ENCODE measurements around the gene FGG.
"Not testable (repeated sequence)": the region's sequence is repeated elsewhere in the genome, so short reads cannot be mapped to it uniquely, and the experiment has no call there.

The FGG gene

DNA sequence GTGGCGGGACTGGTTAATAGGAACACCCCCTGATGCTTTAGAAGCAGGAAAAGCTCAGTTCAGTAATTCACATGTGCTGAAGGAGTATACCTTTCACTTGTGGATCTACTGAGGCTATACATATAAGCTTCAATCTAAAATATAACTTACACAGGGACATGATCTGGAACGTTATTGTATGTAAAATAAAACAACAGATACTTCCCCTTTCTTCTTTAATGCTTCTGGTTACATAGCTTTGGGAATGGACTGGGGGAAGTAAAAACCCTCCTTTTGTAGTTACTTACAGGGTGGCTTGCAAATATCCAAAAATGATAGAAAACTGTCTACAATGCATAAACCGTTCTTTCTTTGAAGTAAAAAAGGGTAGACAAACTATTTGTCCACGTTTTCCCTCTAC lies 1.9 kb downstream of the FGG start:
- DNase-seq, result no peak

DNA sequence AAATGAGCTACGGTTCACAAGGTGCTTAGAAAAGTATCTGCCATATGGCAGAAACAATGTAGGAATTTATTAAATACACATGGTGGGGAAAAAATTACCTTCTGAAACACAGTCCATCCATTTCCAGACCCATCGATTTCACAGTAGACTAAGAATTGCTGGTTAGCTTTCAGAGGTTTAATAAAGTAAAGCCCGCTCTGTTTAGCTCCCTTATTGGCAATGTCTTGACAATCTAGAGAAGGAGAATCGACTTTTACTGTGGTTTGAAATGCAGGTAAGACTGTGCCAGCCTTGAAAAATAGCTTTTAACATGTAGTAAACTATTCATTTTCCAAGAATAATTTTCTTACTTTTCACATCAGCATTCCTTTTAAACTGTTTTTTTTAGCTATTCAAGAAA lies 2.9 kb downstream of the FGG start:
- DNase-seq, result no peak

DNA sequence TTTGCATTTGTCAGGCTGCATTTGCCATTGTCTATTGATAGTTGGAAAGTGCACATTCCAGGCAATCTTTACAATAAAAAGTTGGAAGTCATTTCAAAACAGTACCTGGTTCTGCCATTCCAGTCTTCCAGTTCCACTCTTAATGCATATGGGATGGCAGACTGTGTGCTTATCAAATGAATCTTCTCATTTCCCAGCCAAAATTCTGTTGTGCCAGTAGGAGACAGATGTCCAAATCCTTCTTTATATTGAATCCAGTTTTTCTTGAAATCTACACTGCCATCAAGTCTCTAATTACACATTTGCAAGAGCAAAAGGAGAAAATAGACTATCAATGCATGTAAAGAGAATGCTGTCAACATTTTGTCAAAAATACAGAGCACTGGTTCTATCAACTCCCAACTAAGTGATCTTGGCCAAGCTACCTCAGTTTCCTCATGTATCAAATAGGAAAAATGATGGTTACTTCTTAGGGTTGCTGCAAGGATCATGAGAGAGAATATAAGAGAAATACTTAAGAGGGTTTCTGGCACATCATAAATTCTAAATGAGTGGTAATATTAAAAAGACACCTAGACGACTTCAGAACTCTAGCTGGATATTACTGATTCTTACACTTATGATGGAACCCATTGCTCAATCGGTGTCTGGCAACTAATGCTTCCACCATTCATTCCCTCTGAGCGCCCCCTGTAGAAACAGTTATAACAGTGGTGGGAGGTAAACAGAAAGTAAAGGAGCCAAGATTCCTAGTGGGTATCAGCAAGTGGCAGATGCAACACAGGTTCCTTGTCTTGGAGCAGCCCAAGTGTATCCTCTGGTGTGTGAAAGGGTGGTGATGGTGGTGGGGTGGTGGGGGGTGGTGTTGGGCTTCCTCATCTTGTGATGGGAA lies 3.8 kb downstream of the FGG start:
- DNase-seq, result no peak

DNA sequence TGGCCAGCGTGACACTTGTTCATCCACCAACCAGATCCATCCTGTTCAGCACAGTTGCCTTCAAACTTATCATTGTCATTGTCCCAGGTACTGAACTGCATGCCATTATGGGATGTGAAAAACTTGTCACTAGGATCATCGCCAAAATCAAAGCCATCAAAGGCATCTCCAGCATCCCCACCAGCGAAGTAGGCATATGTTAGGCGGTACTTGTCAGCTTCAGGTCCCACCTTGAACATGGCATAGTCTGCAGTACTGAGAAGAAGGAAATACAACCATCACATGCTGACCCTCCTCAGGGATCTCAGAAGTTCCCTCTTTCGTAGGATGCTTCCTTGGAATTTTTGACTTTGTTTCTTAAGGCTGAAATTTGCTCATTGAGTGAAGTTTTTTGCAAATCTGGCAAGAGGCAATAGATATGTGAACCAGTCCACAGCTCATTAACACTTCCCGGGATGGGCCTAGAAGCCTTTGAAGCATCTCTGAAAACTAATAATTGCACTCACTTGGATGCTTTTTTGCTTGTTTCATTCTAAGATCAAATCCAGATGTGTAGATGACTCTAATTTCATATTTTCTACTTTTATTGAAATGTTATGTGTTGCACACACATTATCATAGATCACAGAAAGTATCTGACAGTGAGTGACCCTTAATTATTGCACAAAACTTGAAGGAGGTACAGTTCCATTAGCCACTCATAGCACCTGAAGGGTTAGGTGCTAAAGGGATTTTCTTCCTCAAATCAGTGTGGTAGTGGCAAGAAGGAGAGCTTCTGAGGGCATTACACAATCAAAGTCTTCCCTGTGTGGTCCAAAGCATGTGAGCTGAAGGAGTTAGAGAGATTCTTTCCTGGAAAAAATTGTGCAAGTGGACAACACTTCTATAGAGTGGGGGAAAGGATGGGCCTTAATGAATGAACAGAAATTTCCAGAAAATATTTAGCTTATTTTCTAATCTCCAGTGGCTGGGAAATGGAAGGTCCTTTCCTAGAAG lies 5.4 kb downstream of the FGG start:
- DNase-seq, result no peak

DNA sequence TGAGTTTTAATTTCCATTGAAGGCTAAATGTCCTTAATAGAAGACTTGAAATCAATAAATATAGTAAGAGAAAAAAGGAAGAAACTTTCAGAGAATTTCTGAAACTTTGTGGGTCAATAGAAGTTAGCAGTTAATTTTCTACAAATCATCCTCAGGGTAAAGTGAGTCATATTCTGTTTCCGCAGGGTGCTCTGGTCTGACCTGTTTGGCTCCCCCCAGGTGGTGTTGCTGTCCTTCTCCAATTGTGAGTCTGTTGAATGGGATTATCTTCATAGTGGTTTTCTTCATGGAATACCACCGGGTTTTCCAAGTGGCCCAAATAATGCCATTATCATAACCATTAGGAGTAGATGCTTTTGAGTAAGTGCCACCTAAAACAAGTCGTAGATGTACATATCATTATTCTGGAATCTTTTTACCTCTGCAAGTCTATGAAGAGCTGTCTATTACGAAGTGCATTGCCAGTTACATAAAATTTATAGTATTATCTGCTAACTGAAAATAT lies 7.7 kb downstream of the FGG start:
- no peak for DNase-seq

DNA sequence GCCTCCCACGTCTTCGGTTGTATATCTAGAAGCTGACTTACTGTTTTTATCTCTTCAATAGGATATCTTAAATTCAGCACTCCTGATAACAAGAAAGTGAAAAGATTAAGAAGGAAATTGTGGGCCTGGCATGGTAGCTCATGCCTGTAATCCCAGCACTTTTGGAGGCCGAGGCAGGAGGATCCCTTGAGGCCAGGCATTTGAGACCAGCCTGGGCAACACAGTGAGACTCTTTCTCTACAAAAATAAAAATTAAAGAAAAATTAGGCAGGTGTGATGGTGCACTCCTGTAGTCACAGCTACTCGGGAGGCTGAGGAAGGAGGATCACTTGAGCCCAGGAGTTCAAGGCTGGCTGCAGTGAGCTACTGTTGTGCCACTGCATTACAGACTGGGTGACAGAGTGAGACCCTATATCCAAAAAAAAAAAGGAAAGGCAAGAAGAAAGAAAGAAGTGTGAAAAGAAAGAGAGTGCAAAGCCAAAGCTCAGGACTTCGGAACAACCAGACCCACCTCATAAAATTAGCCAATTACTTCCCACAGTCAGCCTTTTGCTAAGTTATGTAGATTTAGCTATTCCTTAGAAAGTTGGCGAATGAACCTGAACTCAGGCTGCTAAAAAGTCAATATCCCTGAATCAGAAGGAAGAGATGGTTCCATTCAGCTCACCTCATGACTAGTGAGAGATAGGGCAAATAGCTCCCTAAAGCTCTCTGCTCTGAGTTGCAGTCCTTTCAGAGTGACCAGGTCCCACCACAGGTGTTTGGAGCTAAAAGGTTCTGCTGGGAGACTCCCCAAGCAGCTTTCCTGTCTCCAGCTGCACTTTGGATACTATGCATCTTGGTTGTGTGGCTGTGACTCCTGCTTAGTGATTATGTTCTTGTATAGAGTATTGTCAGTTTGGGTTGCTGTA lies 9.2 kb downstream of the FGG start:
- DNase-seq, result no peak

DNA sequence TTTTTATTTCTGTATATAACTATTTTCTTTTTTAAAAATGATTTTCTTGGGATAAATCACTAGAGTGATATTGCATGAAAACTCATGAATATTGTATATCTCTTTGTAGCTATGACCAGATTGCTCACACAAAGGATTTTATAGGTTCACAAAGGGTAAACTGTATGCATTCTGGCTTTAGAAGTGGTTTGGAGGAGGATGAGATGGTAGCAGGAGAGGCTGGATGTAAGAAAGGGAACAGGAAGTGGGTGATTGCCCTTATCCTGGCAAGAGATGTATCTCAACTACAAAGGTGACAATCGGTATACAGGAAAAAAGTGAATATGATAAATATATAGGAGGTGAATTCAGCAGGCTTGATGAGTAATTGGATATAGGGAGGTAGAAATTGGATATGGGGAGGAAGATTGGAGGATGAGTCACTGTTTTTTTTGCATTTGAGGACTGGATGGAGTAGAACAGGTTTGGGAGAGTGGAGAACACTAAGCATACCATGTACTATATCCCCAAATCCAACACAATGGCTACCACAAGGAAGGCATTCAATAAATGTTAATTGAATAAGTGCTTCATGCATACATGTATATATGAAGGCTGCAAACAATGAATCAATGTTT lies 9.9 kb downstream of the FGG start:
- DNase-seq, result no peak

DNA sequence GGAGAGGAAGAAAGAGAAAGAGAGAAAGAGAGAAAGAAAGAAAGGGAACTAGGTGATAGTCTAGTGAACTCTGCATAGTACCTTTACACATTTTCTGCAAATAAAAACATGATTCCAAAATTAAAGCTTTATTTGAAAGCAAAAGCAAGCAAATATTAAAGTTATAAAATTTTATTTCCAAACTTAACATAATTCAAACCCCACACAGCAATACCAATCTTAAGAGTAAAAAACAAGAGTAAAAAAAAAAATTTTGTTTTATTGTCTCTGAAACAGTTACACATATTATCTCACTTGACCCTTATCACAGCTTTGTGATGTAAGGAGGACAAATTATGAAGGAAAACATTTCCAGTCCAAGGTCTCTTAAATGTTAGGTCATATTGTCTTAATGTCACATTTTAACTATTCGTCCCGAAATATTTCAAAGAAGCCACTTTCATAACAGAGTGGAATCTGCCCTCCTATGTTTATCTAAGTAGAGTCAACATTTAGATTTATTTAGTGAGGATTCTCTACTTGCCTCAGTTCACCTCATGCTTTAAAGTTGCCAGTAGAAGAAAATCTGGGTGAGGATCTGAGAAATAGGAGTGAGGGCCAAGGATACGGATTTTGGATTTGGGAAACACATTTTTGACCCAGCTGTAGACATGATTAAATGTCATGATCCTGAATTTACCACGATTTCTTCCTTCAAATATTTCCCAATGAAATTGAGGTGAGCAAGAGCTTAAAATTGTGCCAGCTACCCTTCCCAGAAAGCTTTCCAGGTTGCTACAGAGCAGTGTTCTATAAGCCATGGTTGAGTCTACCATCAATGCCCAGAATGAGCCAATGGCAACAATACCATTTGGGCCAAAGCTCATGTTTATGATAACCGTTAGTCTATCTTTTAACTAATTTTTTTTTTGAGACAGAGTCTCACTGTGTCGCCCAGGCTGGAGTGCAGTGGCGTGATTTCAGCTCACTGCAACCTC lies 14.4 kb downstream of the FGG start:
- no peak for DNase-seq

DNA sequence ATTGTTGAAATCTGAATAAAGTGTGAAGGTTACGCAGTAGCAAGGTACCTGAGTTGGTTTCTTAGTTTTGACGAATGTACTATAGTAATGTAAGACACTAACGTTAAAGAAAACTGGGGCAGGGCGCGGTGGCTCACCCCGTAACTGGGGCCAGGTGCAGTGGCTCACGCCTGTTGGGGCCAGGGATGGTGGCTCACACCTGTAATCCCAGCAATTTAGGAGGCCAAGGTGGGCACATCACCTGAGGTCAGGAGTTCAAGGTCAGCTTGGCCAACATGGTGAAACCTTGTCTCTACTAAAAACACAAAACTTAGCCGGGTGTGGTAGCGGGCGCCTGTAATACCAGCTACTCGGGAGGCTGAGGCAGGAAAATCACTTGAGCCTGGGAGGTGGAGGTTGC lies 15.2 kb downstream of the FGG start:
- DNase-seq, result not testable (repeated sequence)

DNA sequence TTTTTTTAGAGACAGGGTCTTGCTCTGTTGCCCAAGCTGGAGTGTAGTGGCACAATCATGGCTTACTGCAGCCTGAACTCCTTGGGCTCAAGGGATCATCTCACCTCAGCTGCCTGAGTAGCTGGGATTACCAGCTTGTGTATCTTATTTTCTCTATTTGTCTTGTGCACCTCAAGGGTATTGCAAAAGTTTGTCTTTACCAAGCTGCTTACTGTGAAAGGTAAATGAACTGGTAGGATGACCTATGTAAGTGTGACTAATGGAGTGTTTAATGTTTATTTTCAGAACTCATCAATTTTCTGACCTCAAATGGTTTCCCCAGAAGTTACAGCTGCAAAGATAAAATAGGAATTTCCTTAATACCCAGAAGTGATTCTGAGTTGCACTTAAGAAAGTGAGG lies 16.6 kb downstream of the FGG start:
- peak; percentile 14 for DNase-seq

DNA sequence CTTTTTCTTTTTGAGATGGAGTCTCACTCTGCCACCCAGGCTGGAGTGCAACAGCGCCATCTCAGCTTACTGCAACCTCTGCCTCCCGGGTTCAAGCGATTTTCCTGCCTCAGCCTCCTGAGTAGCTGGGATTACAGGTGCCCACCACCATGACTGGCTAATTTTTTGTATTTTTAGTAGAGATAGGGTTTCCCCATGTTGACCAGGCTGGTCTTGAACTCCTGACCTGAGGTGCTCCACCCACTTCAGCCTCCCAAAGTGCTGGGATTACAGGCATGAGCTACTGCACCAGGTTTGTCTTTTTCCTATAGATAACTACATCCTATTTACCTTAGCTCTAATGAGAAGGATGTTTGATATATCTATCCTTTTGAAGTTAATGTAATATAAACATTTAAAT lies 18.1 kb downstream of the FGG start:
- not testable (repeated sequence) for DNase-seq

DNA sequence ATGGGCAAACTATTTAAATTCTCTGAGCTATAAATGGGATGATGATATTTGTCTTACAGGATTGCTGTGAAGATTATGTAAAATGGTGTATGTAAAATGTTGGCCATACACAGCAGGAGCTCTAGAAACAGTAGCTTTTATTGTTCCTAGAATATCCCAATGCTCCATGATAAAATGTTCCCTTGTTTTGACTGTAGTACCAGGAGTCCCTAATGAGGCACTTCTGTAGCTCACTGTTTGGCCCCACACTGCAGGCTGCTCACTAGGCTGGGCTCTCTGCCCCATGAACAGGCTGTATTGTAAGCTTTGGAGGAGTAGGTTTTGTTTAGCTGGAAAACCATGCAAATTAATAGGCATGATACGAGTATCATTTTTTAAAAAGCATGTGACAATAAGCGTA lies 18.6 kb downstream of the FGG start:
- no peak for DNase-seq

DNA sequence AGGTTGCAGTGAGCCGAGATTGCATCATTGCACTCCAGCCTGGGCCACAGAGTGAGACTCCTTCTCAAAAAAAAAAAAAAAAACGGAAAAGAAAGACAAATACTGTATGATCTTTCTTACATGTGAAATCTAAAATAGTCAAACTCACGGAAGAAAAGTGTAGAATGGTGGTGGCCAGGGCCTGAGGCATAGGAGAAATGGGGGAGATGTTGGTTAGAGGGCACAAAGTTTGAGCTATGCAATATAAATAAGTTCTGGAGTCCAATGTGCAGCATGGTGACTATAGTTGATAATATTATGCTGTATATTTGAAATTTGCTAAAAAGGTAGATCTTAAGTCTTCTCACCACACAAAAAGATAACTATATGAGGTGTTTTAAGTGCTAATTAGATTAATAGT lies 20.6 kb downstream of the FGG start:
- no peak for DNase-seq

DNA sequence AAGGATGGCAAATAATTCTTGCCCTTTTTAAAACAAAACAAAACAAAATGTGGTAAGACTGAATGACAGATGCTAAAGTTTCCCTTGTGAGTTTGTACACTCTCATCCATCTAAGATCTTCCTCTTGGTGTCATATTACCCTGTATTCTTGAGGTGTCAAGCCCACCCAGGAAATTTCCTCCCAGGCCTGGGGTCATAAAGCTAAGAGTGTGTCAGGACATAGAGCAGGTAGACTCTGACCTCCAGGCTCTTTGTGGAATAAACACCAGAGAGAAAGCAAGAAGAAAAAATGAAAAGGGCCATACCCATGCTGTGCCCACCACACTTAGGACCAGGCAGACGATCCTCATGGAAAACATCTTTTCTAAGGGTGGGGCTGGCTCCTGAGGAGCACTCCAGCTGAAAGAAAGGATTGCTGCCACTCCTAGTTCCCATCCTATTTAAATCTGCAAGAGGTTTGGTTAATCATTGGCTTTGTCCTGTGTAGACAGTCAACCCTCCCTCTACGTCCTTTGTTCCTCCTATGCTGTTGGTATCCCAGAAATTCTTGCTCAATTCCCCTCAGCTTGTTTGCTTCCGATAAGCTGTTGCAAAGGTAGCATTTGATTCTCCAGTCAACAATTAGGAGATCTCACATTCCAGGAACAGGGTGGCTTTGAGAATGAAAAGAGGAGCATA lies 22.0 kb downstream of the FGG start, which contains the start of gene FGA:
TSS of gene FGA (minus strand) at position 414 of the 678 bp plus-strand sequence. CDS start at position 359, 55 bp downstream.
- peak; percentile 32 for DNase-seq

DNA sequence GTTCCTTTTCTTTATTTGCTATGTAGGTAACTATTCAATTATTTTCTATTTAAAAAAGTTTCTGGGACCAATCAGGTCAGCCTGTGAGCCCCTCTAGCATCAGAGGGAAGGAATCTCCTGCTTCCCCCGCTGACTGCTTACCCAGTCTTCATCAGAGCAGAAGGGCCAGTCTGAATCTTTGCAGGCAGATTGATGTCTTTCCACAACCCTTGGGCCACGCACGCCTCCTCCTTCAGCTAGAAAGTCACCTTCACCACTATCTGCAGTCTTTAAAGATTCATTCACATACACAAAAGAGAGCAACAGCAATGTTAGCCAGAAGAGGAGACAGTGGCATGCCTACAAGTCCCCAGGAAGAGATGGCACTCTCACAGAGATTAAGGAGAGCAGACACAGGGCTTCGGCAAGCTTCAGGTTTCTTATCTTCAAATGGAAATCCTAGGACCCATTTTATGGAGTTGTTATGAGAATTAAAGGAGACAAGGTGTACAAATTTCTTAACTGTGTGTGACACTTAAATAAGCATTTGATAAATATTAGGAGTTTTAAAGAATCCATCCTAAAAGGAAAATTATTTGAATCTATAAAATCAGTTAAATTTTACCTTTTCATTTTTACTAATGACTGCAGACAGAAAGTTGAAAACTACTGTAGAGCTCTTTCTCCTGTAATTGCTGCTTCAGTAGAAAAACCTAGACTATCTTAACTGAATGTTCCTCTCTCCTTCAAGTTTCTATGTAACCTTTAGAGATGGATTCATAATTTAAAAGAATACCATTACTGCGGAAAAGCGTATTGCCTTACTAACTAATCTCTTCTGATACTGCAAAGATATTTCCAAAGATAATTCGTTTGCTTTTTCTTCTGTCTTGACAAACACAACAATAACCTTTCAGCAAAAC lies 22.9 kb downstream of the FGG start:
- no peak for DNase-seq

DNA sequence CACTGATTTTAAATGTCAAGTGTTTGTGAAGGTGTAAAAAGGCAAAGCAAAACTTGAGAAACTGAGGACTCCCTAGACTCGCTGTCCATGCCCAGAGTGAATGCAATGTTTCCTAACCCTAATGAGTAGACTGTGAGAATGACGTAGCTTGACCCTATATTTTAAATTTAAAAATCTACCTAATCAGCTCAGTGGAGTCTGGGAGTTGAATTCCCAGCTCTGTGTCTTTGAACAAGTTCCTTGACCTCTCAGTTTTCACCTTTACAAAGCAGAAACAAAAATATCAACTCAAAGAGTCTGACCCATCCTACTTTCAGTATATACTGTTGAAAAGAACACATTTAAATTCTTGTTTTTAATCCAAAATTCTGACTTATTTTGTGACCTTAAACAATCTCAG lies 24.3 kb downstream of the FGG start:
- no peak for DNase-seq

DNA sequence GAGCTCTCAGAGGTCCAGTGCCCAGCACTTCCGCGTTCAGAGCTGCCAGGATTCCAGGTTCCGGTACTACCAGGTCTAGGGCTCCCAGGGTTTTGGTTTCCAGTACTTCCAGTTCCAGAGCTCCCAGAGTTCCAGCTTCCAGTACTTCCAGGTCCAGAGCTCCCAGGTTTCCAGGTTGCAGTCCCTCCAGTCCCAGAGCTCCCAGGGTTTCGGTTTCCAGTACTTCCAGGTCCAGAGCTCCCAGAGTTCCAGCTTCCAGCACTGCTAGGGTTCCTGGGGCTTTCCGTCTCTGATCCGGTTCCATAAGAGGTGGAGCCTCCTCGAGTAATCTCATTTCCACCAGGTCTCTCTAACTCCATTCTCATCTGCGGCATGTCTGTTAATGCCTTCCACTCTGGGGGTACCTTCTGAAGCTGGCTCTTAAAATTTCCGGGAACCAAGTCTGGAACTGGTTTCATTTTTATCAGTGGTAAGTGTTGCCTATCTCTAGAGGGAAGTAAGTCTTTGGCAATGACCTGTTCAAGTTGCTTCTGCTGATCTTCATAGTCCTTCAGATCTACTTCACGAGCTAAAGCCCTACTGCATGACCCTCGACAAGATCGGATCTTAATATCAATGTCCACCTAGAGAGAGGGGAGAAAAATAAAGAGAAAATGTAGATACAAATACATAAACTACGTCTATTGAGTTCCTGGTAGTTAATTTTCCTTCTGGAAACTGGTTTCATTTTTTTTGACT lies 26.0 kb downstream of the FGG start:
- no peak for DNase-seq

DNA sequence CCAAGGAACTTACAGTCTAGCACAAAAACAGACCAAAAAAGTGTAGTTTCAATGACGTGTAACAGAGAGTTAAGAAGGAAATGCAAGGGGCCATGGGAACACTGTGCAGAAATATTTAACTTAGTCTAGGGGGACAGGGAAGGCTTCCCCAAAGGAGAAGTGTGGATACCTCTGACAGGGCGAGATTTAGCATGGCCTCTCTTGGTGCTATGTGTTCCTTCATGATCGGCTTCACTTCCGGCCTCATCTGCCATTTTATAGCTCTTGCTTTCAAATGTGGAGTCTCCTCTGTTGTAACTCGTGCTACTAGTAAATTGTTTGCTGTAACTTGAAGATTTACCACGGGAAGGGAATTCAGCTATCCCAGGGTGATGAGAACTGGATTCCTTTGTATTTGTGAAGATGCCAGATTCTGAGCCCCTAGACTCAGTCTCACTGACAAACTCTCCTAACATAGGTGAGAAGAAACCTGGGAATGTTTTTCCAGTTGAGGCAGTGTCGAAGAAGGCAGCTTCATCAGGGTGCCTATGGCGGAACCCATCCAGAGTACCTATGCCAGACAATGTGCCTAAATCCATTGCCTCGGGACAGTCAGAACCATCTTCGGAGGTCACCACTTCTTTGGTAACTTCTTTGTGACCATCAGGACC lies 27.0 kb downstream of the FGG start:
- no peak for DNase-seq
